Activated T-helper 1 cell treated with Interleukin-2 at 50 U/mL for 16 hours (primary cell): ENCODE results near the gene LAMA3.

Experiments used
- DNase-seq: peaks from one replicate; pipeline ENCODE4 v3.0.0-alpha.2; 2020; ENCODE audit warnings: low read depth

LAMA3 gene

GRCh38 chr18:23910032-23910431 is 220.8 kb downstream of the LAMA3 start:
- no peak for DNase-seq

- DNase-seq = no peak
These were observed 223.1 kb downstream of the LAMA3 start for GRCh38 chr18:23912356-23912755.

GRCh38 chr18:23916338-23916737 is 227.1 kb downstream of the LAMA3 start:
- no peak for DNase-seq

GRCh38 chr18:23918395-23919032 is 229.3 kb downstream of the LAMA3 start:
- peak; percentile 54 for DNase-seq

GRCh38 chr18:23920054-23920453 is 230.8 kb downstream of the LAMA3 start:
- no peak for DNase-seq

- DNase-seq = no peak
These were observed 232.5 kb downstream of the LAMA3 start for GRCh38 chr18:23921716-23922285.

- DNase-seq = no peak
These were observed 233.7 kb downstream of the LAMA3 start for GRCh38 chr18:23922939-23923338.

- no peak for DNase-seq
These were observed 235.6 kb downstream of the LAMA3 start for GRCh38 chr18:23924813-23925212.

GRCh38 chr18:23926571-23926970 is 237.3 kb downstream of the LAMA3 start:
- DNase-seq = no peak

- no peak for DNase-seq
These were observed 238.8 kb downstream of the LAMA3 start for GRCh38 chr18:23927821-23928746.

- DNase-seq = no peak
These were observed 240.2 kb downstream of the LAMA3 start for GRCh38 chr18:23929362-23929930.

- no peak for DNase-seq
These were observed 240.7 kb downstream of the LAMA3 start for GRCh38 chr18:23930002-23930401.

GRCh38 chr18:23932385-23933067 is 243.3 kb downstream of the LAMA3 start:
- no peak for DNase-seq

- DNase-seq = no peak
These were observed 244.2 kb downstream of the LAMA3 start for GRCh38 chr18:23933407-23933806.

GRCh38 chr18:23934252-23934651 is 245.0 kb downstream of the LAMA3 start:
- no peak for DNase-seq

GRCh38 chr18:23934863-23935262 is 245.6 kb downstream of the LAMA3 start:
- no peak for DNase-seq

GRCh38 chr18:23935804-23936203 is 246.6 kb downstream of the LAMA3 start:
- no peak for DNase-seq

- DNase-seq = no peak
These were observed 247.2 kb downstream of the LAMA3 start for GRCh38 chr18:23936381-23936958.

- no peak for DNase-seq
These were observed 248.9 kb downstream of the LAMA3 start for GRCh38 chr18:23938043-23938756.

- DNase-seq = no peak
These were observed 249.7 kb downstream of the LAMA3 start for GRCh38 chr18:23938901-23939341.

GRCh38 chr18:23939366-23939765 is 250.1 kb downstream of the LAMA3 start:
- DNase-seq = no peak
